Pons (tissue), 1 donor: ENCODE measurements around the gene ANKRD33.

Source experiments
- DNase-seq: peaks from one replicate; pipeline ENCODE4 v3.0.0-alpha.2; 2016; ENCODE audit warnings: low spot score

ANKRD33 gene

DNA sequence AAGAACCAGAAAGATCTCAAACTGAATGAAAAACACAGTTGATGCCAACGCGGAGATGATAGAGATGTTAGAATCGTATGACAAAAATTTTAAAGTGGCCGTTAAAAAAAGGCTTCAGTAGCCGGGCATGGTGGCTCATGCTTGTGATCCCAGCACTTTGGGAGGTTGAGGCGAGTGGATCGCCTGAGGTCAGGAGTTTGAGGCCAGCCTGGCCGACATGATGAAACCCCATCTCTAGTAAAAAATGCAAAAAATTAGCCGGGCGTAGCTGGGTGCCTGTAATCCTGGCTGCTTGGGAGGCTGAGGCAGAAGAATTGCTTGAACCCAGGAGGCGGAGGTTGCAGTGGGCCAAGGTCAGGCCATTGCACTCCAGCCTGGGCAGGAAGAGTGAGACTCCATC is 14.0 kb downstream of the ANKRD33 start:
- DNase-seq = no peak

DNA sequence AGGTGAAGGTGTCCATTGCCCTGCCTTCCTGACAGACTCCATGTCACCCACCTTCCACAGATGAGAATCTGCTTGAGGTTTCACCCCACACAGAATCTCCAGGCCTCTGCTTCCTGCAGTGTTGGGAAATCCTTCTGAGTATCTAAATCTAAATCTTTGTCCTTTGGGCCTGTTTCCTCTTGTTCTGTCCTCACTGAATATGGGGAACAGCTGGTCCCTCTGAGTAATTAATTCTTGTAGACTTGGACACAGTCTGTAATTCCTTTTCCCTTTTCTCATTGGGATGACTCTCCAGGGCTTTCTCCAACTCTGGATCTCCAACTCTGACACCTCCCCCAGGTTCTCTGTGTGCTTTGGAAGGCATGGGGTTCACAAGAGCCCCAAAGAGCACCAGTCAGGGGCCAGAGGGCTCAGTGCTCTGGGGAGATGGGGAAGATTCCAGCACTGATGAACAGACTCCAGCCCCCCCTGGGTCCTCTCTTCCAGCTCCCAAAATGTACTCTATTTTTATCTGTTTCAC is 17.1 kb downstream of the ANKRD33 start:
- DNase-seq = no peak

DNA sequence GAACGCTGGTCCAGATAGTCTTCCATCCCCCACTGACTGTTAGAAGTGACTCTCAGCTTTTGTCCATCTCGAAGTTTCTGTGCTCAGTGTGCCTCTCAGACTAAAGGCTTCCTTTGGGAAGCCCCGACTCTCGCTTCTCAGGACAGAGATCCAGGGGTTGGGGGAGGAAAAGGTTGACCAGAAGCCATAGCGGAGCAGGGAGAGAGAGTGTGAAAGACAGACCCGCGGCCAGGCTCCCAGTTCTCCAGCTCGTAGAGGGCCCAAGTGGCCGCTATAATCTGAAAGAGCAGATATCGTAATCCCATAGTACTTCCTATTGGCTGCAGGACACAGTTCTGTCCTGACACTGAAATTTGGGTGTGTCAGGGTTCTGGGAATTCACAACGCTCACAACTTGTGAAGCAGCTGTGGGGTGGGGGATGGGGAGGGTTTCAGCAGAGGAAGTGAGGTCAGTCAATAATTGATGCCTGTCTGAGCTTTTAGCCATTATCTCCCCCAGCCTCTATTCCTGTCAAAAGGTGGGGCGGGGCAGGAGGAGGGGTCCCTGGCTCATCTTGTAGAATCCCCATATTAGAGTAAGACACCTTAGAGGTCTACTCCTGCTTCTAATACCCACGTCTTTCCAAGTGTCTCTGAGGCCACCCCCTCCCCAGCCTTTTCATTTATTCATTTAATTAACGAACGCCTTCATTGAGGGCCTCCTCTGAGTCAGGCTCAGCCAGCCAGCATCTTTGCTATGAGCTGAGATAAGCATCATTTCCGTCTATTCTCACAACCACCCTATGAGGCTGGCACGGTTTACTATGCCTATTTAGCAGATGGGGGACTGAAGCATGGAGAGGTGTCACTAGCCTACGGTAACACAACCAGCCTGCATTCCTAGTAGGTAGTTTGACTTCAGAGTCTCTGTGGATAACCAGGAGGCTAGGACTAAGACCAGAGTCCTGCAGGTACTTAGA is 17.8 kb downstream of the ANKRD33 start:
- DNase-seq = no peak

DNA sequence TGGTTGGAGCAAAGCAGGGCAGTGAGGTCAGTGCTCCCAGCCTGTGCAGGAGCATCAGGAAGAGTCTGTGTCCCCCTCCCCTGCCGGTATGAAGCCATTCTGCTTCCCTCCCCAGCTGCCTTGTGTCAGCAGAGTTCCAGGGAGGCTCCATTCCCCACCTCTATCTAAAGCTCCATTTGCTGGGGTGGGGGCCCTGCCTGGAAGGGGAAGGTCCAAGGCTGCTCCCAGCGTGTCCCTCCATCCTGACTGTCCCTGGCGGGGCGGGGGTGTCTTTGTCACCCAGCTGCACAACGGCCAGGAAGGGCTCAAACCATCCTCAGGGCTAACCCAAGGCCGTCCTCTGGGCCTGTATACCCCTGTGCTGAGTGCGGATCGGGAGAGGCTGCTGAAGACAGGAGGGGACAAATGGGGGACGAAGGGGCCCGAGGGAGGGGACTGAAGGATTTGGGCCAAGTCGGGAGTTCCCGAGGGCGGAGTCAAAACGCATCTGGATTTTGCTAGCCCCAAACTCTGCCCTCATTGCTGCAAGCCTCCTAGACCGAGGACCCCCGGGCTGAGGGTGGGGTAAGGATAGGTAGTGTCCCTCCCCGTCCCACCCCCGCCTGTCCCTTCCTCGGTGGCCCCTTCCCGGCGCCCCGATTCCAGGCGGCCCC is 18.7 kb downstream of the ANKRD33 start:
- DNase-seq = no peak

DNA sequence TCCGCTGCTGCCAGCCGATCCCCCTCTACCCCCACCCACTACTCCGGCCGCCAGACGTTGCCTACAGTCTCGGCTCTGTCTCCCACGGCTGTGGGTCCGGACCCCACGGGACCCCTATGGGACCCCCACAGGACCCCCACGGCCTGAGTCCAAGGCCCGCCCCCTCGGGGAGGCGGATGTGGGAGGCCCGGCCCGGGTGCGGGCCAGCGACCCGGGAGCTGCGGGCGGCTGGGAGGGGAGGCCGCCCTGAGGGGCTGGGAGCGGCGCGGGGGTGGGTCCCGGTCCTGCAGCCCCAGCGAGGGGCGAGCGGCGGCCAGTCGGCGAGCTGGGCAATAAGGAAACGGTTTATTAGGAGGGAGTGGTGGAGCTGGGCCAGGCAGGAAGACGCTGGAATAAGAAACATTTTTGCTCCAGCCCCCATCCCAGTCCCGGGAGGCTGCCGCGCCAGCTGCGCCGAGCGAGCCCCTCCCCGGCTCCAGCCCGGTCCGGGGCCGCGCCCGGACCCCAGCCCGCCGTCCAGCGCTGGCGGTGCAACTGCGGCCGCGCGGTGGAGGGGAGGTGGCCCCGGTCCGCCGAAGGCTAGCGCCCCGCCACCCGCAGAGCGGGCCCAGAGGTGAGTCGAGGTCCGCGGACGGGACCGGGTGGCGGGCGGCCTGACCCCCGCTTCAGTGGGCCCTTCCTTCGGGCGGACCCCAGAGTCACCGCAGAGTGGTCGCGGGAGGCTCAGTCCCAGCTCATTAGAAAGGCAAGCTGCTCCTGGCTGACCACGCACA is 19.4 kb downstream of the ANKRD33 start, which contains the start of gene ACVRL1:
ACVRL1 (plus strand) TSS at position 422 of the 773 bp plus-strand sequence. CDS start 4,971 bp downstream, outside the sequence.
- no peak for DNase-seq

DNA sequence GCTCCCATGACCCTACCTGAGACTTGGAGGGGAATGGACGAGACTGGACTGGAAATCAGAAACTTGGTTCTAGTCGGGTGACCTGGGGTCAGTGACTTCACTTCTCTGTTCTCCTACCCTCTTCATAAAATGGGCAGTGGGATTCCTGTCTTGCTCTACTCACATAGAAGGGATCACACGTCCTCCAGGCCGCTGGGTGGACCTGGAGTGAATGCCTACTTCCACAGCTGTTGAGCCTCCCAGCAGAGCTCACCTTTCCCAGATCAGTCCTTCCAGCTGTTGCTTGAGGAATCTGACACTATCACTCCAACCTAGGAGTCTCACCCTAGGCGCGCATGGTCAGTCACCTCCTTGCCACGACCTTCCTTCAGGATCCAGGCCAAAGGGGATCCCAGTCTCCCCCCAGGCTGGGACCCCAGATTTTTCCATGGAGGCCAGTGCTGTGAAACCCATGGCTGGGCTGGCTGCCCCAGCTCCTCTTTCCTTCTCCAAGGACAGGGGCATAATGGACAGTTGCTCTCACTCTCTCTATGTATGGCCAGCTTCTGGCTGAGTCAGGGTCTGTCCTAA is 20.0 kb downstream of the ANKRD33 start:
- no peak for DNase-seq

DNA sequence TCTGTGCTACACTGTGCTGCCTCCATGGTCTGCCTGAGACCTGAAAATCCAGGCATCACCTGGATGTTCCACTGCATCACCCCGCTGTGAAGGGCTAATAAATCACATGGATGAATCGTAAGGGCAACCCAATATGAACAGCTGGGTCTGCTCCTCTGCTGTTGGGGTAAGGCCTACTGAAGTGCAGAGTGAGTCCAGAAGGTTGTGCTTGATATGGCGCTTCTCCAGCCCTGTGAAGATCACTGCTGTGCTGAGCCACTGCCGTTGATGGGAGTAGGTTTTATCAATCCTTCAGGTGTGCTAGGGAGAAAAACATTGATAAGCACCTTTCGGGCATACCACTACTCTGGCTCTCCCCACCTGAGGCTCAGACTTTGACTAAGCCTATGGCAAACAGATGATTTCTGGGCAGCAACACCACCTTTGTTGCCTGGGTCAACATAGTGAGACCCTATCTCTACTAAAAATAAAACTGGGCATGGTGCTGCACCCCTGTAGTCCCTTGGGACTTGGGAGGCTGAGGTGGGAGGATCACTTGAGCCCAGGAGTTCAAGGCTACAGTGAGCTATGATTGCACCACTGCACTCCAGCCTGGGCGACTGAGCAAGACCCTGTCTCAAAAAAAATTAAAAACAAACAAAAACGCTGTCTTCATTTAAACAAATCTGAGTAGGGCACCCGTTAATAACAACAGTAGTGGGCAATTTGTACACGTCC is 21.1 kb downstream of the ANKRD33 start:
- DNase-seq = no peak

DNA sequence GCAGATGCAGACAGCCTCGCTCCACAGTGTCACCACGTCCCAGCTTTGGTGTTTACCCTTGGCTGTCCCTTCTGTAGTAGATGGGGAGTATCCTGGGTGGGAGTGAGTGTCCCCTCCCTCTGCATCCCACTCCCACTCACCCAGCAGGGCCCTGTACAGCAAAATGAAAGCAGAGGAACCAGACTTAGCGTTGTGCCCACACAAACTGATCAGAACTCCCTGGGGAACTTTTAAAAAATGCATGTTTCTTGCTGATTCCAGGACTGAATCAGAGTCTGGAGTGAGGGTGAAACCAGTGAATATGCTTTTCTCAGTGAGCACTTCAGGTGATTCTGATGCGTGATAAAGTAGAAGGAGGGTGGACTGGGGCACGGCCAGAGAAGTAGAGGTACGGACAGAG is 22.3 kb downstream of the ANKRD33 start:
- DNase-seq = no peak

DNA sequence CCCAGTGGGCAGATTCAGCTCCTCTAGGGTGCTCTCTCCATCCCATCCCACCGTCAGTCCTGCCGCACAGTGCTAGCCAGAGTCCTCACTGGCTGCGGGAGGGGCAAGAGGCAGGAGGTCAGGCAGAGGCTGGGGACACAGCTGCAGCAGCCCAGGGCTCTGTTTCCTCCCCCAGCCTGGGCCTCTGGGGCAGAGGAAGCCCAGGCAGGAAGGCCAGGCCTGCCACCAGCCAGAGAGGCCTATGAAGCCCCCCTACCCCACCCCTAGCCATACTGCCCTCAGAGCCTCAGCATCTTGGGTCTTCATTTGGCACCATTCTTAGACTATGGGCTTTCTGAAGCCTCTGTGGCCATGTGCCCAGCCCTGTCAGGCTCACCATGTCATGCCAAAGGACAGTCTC is 22.8 kb downstream of the ANKRD33 start:
- no peak for DNase-seq

DNA sequence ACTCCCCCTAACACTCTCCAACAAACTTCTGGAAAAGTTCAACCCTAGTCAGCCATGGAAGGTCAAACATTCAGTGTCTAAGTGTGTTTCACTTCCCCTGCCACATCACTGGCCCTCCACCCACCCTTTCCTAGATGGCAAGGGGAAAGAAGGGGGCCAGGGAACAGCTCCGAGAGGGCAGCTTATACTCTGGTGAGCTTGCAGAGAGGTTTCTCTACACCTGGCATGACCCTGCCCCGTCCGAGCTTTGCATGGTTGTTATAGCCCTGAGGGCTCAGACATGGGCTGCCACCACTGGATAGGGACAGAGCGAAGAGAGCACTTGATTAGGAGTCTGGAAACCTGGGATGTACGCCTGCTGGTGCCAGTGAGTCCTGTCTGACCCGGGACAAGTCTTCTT is 23.4 kb downstream of the ANKRD33 start:
- DNase-seq = no peak

DNA sequence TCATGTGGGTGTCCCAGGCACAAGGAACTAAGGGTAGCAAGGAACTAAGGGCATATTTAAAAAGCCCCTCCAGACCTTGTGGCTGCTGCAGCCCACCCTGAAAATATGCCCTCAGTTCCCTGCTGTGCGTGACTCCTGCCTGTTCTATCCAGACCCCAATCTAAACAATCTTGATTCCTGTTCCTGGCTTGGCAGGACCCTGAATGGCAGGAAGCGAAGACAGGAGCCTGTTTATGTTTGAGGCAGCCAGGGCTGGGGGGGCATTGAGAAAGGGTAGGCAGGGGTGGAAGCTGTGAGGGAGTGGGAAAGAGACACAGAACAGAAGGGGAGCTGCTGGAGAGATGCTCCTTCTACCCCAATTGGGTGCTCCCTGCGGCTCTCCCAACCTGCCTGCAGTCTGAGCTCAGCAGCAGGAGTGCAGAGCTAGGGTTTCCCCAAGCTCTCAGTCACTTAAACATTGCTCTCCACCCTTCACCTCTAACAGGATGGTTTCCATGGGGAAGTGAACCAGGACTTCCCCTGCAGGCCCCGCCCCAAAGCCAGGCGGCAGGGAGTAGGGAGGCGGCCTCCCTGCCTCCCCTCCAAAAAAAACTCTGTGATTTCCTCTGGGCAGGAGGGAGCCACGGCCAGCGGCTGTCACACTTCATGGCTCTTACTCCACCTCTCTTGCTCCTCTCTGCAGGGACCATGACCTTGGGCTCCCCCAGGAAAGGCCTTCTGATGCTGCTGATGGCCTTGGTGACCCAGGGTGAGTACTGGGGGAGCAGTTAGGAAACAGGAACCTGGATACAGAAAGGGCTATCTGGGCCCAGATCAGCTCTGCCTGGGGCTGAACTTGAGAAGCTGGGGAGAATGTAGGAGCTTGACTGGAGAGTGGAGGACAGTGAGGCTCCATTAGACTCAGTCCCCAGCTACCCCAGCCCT is 24.1 kb downstream of the ANKRD33 start:
- no peak for DNase-seq

DNA sequence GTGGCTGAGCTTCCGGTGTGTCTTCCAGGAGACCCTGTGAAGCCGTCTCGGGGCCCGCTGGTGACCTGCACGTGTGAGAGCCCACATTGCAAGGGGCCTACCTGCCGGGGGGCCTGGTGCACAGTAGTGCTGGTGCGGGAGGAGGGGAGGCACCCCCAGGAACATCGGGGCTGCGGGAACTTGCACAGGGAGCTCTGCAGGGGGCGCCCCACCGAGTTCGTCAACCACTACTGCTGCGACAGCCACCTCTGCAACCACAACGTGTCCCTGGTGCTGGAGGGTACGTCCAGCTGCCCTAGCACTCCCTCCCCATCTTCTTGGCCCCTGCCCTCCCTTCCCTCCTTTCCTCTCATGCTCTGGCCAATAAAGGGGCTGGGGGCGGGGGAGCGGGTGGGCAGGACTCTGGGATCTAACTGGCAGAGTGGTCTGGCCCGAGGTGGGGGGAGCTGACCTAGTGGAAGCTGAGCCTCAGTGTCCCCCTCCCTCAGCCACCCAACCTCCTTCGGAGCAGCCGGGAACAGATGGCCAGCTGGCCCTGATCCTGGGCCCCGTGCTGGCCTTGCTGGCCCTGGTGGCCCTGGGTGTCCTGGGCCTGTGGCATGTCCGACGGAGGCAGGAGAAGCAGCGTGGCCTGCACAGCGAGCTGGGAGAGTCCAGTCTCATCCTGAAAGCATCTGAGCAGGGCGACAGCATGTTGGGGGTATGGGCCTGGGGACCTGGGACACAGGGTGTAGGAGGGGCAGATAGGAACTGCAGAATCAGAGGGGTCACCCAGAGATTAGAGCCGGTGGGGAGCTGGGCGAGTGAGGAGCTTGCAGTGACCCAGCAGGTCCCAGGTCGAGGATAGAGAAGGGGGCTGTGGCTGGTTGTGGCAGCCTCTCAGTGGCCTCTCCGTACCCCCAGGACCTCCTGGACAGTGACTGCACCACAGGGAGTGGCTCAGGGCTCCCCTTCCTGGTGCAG is 25.4 kb downstream of the ANKRD33 start:
- no peak for DNase-seq

DNA sequence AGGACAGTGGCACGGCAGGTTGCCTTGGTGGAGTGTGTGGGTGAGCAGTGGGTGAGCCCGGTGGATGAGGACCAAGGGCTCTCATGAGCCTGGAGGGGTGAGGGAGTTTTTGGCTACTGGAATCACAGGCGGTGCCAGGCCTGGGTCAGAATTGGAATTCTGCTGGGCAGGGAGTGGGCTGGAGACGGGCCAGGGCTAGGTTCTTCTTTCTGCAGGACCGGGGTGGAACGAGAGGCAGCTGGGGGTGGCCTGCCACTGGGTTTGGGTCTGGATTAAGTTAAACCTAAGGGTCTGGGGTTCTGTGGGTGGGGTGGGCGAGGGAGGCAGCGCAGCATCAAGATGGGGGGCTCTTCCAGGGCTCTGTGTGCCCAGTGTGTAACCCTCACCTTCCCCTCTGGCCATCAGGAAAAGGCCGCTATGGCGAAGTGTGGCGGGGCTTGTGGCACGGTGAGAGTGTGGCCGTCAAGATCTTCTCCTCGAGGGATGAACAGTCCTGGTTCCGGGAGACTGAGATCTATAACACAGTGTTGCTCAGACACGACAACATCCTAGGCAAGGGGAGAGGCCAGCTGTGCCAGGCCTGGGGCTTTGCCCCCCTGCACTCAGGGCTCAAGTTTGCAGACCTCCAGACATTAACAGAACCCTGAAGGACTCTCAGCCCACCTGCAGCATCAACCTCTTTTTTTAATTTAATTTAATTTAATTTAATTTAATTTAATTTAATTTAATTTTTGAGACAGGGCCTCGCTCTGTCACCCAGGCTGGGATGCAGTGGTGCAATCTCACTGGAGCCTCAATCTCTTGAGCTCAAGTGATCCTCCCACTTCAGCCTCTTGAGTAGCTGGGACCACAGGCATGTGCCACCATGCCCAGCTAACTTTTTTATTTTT is 26.4 kb downstream of the ANKRD33 start:
- no peak for DNase-seq

DNA sequence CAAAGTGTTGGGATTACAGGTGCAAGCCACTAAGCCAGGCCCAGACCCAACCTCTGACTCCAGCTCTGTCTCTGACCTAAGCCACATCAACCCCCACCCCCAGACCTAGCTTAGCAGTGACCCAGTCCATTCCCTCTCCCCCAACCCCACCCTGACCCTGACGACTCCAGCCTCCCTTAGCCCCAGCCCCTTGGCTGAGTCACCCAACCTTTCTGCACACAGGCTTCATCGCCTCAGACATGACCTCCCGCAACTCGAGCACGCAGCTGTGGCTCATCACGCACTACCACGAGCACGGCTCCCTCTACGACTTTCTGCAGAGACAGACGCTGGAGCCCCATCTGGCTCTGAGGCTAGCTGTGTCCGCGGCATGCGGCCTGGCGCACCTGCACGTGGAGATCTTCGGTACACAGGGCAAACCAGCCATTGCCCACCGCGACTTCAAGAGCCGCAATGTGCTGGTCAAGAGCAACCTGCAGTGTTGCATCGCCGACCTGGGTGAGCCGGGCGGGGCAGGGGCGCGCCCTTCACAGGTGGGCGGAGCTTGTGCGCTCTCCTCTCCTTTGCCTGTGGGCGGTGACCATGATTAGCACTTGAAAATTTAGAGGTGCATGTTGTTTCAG is 27.2 kb downstream of the ANKRD33 start:
- DNase-seq = no peak

DNA sequence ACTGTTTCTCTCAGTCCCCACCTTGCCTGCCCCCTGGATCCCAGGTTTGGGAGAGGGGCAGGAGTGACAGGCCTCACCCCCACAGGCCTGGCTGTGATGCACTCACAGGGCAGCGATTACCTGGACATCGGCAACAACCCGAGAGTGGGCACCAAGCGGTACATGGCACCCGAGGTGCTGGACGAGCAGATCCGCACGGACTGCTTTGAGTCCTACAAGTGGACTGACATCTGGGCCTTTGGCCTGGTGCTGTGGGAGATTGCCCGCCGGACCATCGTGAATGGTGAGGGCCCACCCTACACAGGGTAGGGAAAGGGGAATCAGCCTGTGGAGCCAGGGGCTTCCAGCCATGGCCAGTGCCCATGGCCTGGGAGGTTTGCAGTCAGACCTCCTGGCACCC is 28.0 kb downstream of the ANKRD33 start:
- DNase-seq = no peak

DNA sequence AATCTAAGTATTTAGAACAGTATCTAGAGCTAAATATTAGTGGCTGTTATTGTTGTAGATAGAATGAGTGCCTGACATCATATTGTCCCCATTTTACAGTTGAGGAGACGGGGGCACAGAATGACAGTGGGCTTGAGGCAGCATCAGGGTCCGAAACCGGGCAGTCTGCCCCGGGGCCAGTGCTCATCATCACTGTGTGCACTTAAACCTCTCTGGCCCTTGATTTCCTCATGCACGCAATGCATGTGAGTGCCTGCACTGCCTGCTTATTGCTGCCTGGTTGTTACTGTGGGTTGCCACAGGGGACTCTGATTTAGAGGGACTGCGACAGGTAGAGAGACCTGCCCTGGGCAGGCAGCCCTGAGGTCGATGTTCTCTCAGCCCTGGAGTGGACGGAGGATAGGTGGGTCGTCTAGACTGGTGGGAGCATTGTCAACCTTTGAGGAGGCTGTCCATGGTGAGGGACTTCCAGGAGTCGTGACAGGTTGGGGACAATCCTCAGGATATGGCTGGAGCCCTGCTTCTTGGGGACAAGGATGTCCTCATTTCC is 29.2 kb downstream of the ANKRD33 start:
- DNase-seq = no peak
